Muscle layer of colon (tissue), 2 donors: ENCODE results near the gene KCNJ6.

Experiments
- H3K27ac ChIP-seq: one replicate; pipeline ENCODE4 v1.7.0; 2013; ENCODE audit warnings: low read depth, mild to moderate bottlenecking, low read length, moderate library complexity
- H3K27me3 ChIP-seq, 2 donors: one replicate each; pipeline ENCODE4 v1.7.0; 2013; ENCODE audit warnings: low read length in 2 of 2, mild to moderate bottlenecking in 2 of 2; ENCODE audit not compliant: insufficient read depth in 2 of 2, control insufficient read depth in 1 of 2
- H3K36me3 ChIP-seq: one replicate; pipeline ENCODE4 v1.7.0; 2013; ENCODE audit warnings: mild to moderate bottlenecking, low read length; ENCODE audit not compliant: insufficient read depth
- H3K4me1 ChIP-seq: one replicate; pipeline ENCODE4 v1.7.0; 2013; ENCODE audit warnings: mild to moderate bottlenecking, low read length; ENCODE audit not compliant: insufficient read depth
- H3K4me3 ChIP-seq, 2 donors: one replicate each; pipeline ENCODE4 v1.7.0; 2013; ENCODE audit warnings: low read length in 2 of 2, low read depth in 1 of 2, mild to moderate bottlenecking in 1 of 2, moderate library complexity in 1 of 2
- H3K9ac ChIP-seq: one replicate; pipeline ENCODE4 v1.7.0; 2013; ENCODE audit warnings: low read length
- H3K9me3 ChIP-seq: one replicate; pipeline ENCODE4 v1.7.0; 2013; ENCODE audit warnings: mild to moderate bottlenecking, low read length
- donor health status: abdominal sarcoma.
- donor health status: Adenocarcinoma of cecum.

KCNJ6 gene

GRCh38 chr21:37686991-37687810, 229.1 kb downstream of the KCNJ6 start:
- Histone ChIP-seq H3K4me3 (no peak overlapping the region), H3K36me3 (no peaks in the 10 kb centered on the region), H3K27me3 (no peaks in the 10 kb centered on the region), H3K4me1 (peaks cover 10% of the 10 kb centered on the region), H3K27ac (no peak overlapping the region), H3K9ac (no peak overlapping the region), H3K9me3 (no peaks in the 10 kb centered on the region)

GRCh38 chr21:37684547-37684946, 231.7 kb downstream of the KCNJ6 start:
- no peaks in the 10 kb centered on the region for H3K36me3 ChIP-seq
- no peak overlapping the region for H3K4me3 ChIP-seq
- no peak overlapping the region for H3K9ac ChIP-seq
- H3K27ac ChIP-seq = no peak overlapping the region
- H3K27me3 ChIP-seq = no peaks in the 10 kb centered on the region
- peaks cover 10% of the 10 kb centered on the region for H3K4me1 ChIP-seq
- no peaks in the 10 kb centered on the region for H3K9me3 ChIP-seq

GRCh38 chr21:37684115-37684493, 232.2 kb downstream of the KCNJ6 start:
- peaks cover 10% of the 10 kb centered on the region for H3K4me1 ChIP-seq

GRCh38 chr21:37683396-37684114, 232.7 kb downstream of the KCNJ6 start:
- Histone ChIP-seq H3K27ac (no peak overlapping the region), H3K4me3 (no peak overlapping the region), H3K27me3 (no peaks in the 10 kb centered on the region), H3K36me3 (no peaks in the 10 kb centered on the region), H3K9ac (no peak overlapping the region), H3K4me1 (peaks cover 10% of the 10 kb centered on the region), H3K9me3 (no peaks in the 10 kb centered on the region)

More at GRCh38 chr21:37684115-37684493, 232.2 kb downstream of the KCNJ6 start:
- Histone ChIP-seq H3K36me3 (no peaks in the 10 kb centered on the region), H3K27ac (no peak overlapping the region), H3K9me3 (no peaks in the 10 kb centered on the region), H3K9ac (no peak overlapping the region), H3K27me3 (no peaks in the 10 kb centered on the region), H3K4me3 (no peak overlapping the region)

GRCh38 chr21:37682966-37683365, 233.3 kb downstream of the KCNJ6 start:
- Histone ChIP-seq H3K4me1 (peaks cover 10% of the 10 kb centered on the region), H3K9ac (no peak overlapping the region), H3K27me3 (no peaks in the 10 kb centered on the region), H3K36me3 (no peaks in the 10 kb centered on the region), H3K27ac (no peak overlapping the region), H3K4me3 (no peak overlapping the region), H3K9me3 (no peaks in the 10 kb centered on the region)

- Histone ChIP-seq H3K9ac (no peak overlapping the region), H3K4me3 (no peak overlapping the region), H3K27me3 (peaks cover 0 to 9% of the 10 kb centered on the region in 2 donors), H3K4me1 (no peaks in the 10 kb centered on the region), H3K9me3 (no peaks in the 10 kb centered on the region), H3K27ac (no peak overlapping the region), H3K36me3 (no peaks in the 10 kb centered on the region)
These were observed 239.3 kb downstream of the KCNJ6 start for GRCh38 chr21:37677006-37677405.

GRCh38 chr21:37675202-37675801, 241.0 kb downstream of the KCNJ6 start:
- Histone ChIP-seq H3K27ac (no peak overlapping the region), H3K4me3 (no peak overlapping the region), H3K4me1 (no peaks in the 10 kb centered on the region), H3K9ac (no peak overlapping the region), H3K9me3 (no peaks in the 10 kb centered on the region), H3K36me3 (no peaks in the 10 kb centered on the region), H3K27me3 (peaks cover 0 to 9% of the 10 kb centered on the region in 2 donors)

- no peaks in the 10 kb centered on the region for H3K4me1 ChIP-seq
- no peaks in the 10 kb centered on the region for H3K9me3 ChIP-seq
- no peaks in the 10 kb centered on the region for H3K36me3 ChIP-seq
- H3K27me3 ChIP-seq = peaks cover 0 to 9% of the 10 kb centered on the region in 2 donors
- no peak overlapping the region for H3K27ac ChIP-seq
- H3K9ac ChIP-seq = no peak overlapping the region
- H3K4me3 ChIP-seq = no peak overlapping the region
These were observed 242.3 kb downstream of the KCNJ6 start for GRCh38 chr21:37673801-37674575.

GRCh38 chr21:37671381-37671780, 244.9 kb downstream of the KCNJ6 start:
- Histone ChIP-seq H3K4me1 (no peaks in the 10 kb centered on the region), H3K27ac (no peak overlapping the region), H3K9me3 (no peaks in the 10 kb centered on the region), H3K27me3 (peaks cover 0 to 9% of the 10 kb centered on the region in 2 donors), H3K4me3 (no peak overlapping the region), H3K9ac (no peak overlapping the region), H3K36me3 (no peaks in the 10 kb centered on the region)

GRCh38 chr21:37670883-37671282, 245.4 kb downstream of the KCNJ6 start:
- Histone ChIP-seq H3K4me1 (no peaks in the 10 kb centered on the region), H3K27ac (no peak overlapping the region), H3K9ac (no peak overlapping the region), H3K36me3 (no peaks in the 10 kb centered on the region), H3K27me3 (peaks cover 0 to 9% of the 10 kb centered on the region in 2 donors), H3K4me3 (no peak overlapping the region), H3K9me3 (no peaks in the 10 kb centered on the region)

- Histone ChIP-seq H3K27me3 (peaks cover 0 to under 1% of the 10 kb centered on the region in 2 donors), H3K4me3 (no peak overlapping the region), H3K4me1 (no peaks in the 10 kb centered on the region), H3K9ac (no peak overlapping the region), H3K27ac (no peak overlapping the region), H3K9me3 (no peaks in the 10 kb centered on the region), H3K36me3 (no peaks in the 10 kb centered on the region)
These were observed 247.0 kb downstream of the KCNJ6 start for GRCh38 chr21:37669249-37669648.
